ENCODE measurements around the gene TRPC4. TPM values are rescaled to one million over a fixed set of nuclear protein-coding genes. Genes with fewer than 3 reads are reported as not detected.

Gene TRPC4
- total and polyA plus RNA-seq, 4 donors: 1.3 to 11.3 (median 3.5) TPM

DNA sequence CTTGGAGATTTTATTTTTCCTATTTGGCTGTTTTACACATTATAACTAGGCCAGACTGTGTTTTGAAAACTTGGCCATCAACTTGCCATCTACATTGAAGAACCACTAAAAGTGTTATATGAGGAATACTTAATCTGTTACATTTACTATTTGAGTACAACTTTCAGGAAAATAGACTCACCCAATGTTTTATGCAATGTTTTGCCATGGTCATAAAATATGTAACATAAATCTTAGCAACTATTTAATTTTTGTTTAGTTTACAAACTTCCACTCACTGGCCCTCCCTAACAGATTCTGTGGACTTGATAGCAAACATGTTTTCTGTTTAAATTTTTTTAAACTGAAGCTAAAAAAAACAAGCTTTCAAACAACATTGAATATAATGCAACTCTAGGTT, 23.7 kb upstream of the TRPC4 start:
- Histone ChIP-seq H3K4me3 (ENCODE audit: low read length in 2 of 2) (no peak overlapping the region), H3K4me1 (ENCODE audit: control insufficient read depth in 1 of 2, insufficient read depth in 2 of 2, low read length in 2 of 2) (no peaks in the 10 kb centered on the region), H3K27me3 (ENCODE audit: control insufficient read depth in 1 of 2, insufficient read depth in 2 of 2, low read length in 1 of 2) (no peaks in the 10 kb centered on the region), H3K9me3 (ENCODE audit: control insufficient read depth, low read length) (no peaks in the 10 kb centered on the region), H3K36me3 (ENCODE audit: control insufficient read depth in 1 of 2, insufficient read depth in 2 of 2, low read length in 1 of 2) (no peaks in the 10 kb centered on the region), H3K27ac (ENCODE audit: low read depth in 1 of 2, low read length in 2 of 2) (no peak overlapping the region)
- intact Hi-C loops (cut with DNase I): no loop called here
- no peak for DNase-seq
- ATAC-seq (ENCODE audit: low FRiP score): no peak

GRCh38 chr13:37889820-37890219, 20.2 kb upstream of the TRPC4 start:
- no peaks in the 10 kb centered on the region for H3K4me1 ChIP-seq (ENCODE audit: control insufficient read depth in 1 of 2, insufficient read depth in 2 of 2, low read length in 2 of 2)
- H3K36me3 ChIP-seq (ENCODE audit: control insufficient read depth in 1 of 2, insufficient read depth in 2 of 2, low read length in 1 of 2): no peaks in the 10 kb centered on the region
- no peak overlapping the region for H3K4me3 ChIP-seq (ENCODE audit: low read length in 2 of 2)
- DNase-seq: no peak
- WGBS, 2 donors: 66 to 72% methylated on average over 4 of the region's 4 CpGs
- intact Hi-C loops (cut with DNase I): no loop called here
- H3K27me3 ChIP-seq (ENCODE audit: control insufficient read depth in 1 of 2, insufficient read depth in 2 of 2, low read length in 1 of 2): no peaks in the 10 kb centered on the region
- H3K27ac ChIP-seq (ENCODE audit: low read depth in 1 of 2, low read length in 2 of 2): no peak overlapping the region
- no peaks in the 10 kb centered on the region for H3K9me3 ChIP-seq (ENCODE audit: control insufficient read depth, low read length)
- ATAC-seq (ENCODE audit: low FRiP score): no peak

- no peaks in the 10 kb centered on the region for H3K27me3 ChIP-seq (ENCODE audit: control insufficient read depth in 1 of 2, insufficient read depth in 2 of 2, low read length in 1 of 2)
- DNase-seq: no peak
- intact Hi-C loops (cut with DNase I): no loop called here
These were observed 19.5 kb upstream of the TRPC4 start for GRCh38 chr13:37889102-37889501.

GRCh38 chr13:37886879-37887278, 17.3 kb upstream of the TRPC4 start:
- Histone ChIP-seq H3K36me3 (ENCODE audit: control insufficient read depth in 1 of 2, insufficient read depth in 2 of 2, low read length in 1 of 2) (no peaks in the 10 kb centered on the region), H3K9me3 (ENCODE audit: control insufficient read depth, low read length) (no peaks in the 10 kb centered on the region), H3K27ac (ENCODE audit: low read depth in 1 of 2, low read length in 2 of 2) (no peak overlapping the region), H3K4me1 (ENCODE audit: control insufficient read depth in 1 of 2, insufficient read depth in 2 of 2, low read length in 2 of 2) (no peaks in the 10 kb centered on the region), H3K27me3 (ENCODE audit: control insufficient read depth in 1 of 2, insufficient read depth in 2 of 2, low read length in 1 of 2) (no peaks in the 10 kb centered on the region), H3K4me3 (ENCODE audit: low read length in 2 of 2) (no peak overlapping the region)
- 92 to 93% methylated on average over 4 of the region's 4 CpGs for WGBS, 2 donors
- intact Hi-C loops (cut with DNase I): no loop called here
- ATAC-seq (ENCODE audit: low FRiP score) (no peak), DNase-seq (no peak)

More at GRCh38 chr13:37889102-37889501, 19.5 kb upstream of the TRPC4 start:
- H3K27ac ChIP-seq (ENCODE audit: low read depth in 1 of 2, low read length in 2 of 2): no peak overlapping the region
- 56 to 68% methylated on average over 2 of the region's 2 CpGs for WGBS, 2 donors
- H3K4me1 ChIP-seq (ENCODE audit: control insufficient read depth in 1 of 2, insufficient read depth in 2 of 2, low read length in 2 of 2): no peaks in the 10 kb centered on the region
- no peaks in the 10 kb centered on the region for H3K9me3 ChIP-seq (ENCODE audit: control insufficient read depth, low read length)
- no peak for ATAC-seq (ENCODE audit: low FRiP score)
- no peaks in the 10 kb centered on the region for H3K36me3 ChIP-seq (ENCODE audit: control insufficient read depth in 1 of 2, insufficient read depth in 2 of 2, low read length in 1 of 2)
- no peak overlapping the region for H3K4me3 ChIP-seq (ENCODE audit: low read length in 2 of 2)

DNA sequence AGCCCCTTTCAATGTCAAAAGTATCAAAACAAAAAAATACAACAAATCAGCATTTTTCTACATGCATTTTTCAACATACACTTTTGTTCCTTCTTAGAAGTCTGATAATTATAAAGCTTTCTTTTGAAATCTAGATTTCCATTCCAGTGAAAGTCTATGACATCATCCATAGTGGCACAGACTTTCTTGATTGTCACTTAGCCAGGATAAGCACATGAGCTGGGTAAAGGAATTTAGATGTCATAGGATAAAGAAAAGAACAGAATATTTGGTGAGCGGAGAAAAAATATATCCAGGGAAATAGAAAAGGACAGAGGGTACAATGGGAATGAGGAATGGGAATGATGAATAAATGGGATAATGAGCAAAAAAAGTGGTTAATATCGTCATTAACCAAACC, 15.1 kb upstream of the TRPC4 start:
- intact Hi-C loops (cut with DNase I): no loop called here
- Histone ChIP-seq H3K36me3 (ENCODE audit: control insufficient read depth in 1 of 2, insufficient read depth in 2 of 2, low read length in 1 of 2) (no peaks in the 10 kb centered on the region), H3K4me3 (ENCODE audit: low read length in 2 of 2) (no peak overlapping the region), H3K27me3 (ENCODE audit: control insufficient read depth in 1 of 2, insufficient read depth in 2 of 2, low read length in 1 of 2) (no peaks in the 10 kb centered on the region), H3K9me3 (ENCODE audit: control insufficient read depth, low read length) (no peaks in the 10 kb centered on the region), H3K27ac (ENCODE audit: low read depth in 1 of 2, low read length in 2 of 2) (no peak overlapping the region), H3K4me1 (ENCODE audit: control insufficient read depth in 1 of 2, insufficient read depth in 2 of 2, low read length in 2 of 2) (no peaks in the 10 kb centered on the region)
- WGBS, 2 donors: 8 to 12% methylated on average over 2 of the region's 2 CpGs
- no peak for ATAC-seq (ENCODE audit: low FRiP score)
- DNase-seq: no peak

- DNase-seq: no peak
- H3K27ac ChIP-seq (ENCODE audit: low read depth in 1 of 2, low read length in 2 of 2): no peak overlapping the region
- no peaks in the 10 kb centered on the region for H3K27me3 ChIP-seq (ENCODE audit: control insufficient read depth in 1 of 2, insufficient read depth in 2 of 2, low read length in 1 of 2)
- no peaks in the 10 kb centered on the region for H3K4me1 ChIP-seq (ENCODE audit: control insufficient read depth in 1 of 2, insufficient read depth in 2 of 2, low read length in 2 of 2)
- no peaks in the 10 kb centered on the region for H3K9me3 ChIP-seq (ENCODE audit: control insufficient read depth, low read length)
- 80 to 84% methylated on average over 1 of the region's 1 CpG for WGBS, 2 donors
- H3K36me3 ChIP-seq (ENCODE audit: control insufficient read depth in 1 of 2, insufficient read depth in 2 of 2, low read length in 1 of 2): no peaks in the 10 kb centered on the region
- H3K4me3 ChIP-seq (ENCODE audit: low read length in 2 of 2): no peak overlapping the region
- intact Hi-C loops (cut with DNase I): no loop called here
- no peak for ATAC-seq (ENCODE audit: low FRiP score)
These were observed 14.5 kb upstream of the TRPC4 start for GRCh38 chr13:37884026-37884425.

DNA sequence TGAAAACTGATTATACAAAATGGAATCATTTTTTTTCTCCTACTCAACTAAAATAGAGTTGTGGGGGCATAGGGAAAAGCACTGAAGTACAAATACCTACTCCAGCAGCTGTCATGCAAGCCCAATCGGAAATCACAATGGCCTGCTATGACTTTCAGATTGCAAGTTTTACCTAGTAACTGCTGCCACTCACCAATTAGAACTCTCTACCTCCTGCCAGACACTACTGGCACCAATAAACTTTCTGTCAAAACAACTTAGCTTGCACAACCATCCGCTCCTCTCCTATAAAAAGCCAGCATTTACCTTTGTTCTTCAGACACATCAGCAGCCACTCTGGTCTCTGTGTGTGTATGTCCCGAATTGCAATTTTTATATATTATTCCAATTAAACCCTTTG, 9.3 kb upstream of the TRPC4 start:
- intact Hi-C loops (cut with DNase I): no loop called here
- DNase-seq: no peak
- Histone ChIP-seq H3K4me3 (ENCODE audit: low read length in 2 of 2) (no peak overlapping the region), H3K36me3 (ENCODE audit: control insufficient read depth in 1 of 2, insufficient read depth in 2 of 2, low read length in 1 of 2) (no peaks in the 10 kb centered on the region), H3K4me1 (ENCODE audit: control insufficient read depth in 1 of 2, insufficient read depth in 2 of 2, low read length in 2 of 2) (no peaks in the 10 kb centered on the region), H3K27ac (ENCODE audit: low read depth in 1 of 2, low read length in 2 of 2) (no peak overlapping the region), H3K9me3 (ENCODE audit: control insufficient read depth, low read length) (no peaks in the 10 kb centered on the region), H3K27me3 (ENCODE audit: control insufficient read depth in 1 of 2, insufficient read depth in 2 of 2, low read length in 1 of 2) (no peaks in the 10 kb centered on the region)
- ATAC-seq (ENCODE audit: low FRiP score): no peak
- WGBS, 2 donors: 95 to 97% methylated on average over 3 of the region's 3 CpGs

DNA sequence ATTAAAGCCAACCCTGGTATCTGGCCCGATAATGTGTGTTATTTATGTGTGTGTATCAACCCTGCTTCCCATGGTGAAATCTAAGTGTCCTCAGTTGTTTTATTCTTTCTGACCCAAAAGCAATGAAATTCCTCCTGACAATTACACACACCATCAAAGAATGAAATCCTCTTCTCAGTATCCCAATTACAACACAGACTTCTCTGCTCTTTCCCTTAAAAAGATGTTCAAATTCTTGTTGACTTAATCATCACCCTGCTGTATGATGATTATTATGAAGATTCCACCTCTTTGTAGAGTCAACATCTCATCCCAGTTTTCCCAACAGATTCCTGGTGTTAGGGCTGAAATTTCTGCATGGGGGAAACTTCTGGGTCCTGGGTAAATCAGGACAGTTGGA, 8.9 kb upstream of the TRPC4 start:
- no peaks in the 10 kb centered on the region for H3K9me3 ChIP-seq (ENCODE audit: control insufficient read depth, low read length)
- ATAC-seq (ENCODE audit: low FRiP score) (no peak), DNase-seq (no peak)
- H3K27me3 ChIP-seq (ENCODE audit: control insufficient read depth in 1 of 2, insufficient read depth in 2 of 2, low read length in 1 of 2): no peaks in the 10 kb centered on the region
- H3K27ac ChIP-seq (ENCODE audit: low read depth in 1 of 2, low read length in 2 of 2): no peak overlapping the region
- no peak overlapping the region for H3K4me3 ChIP-seq (ENCODE audit: low read length in 2 of 2)
- 85 to 91% methylated on average over 1 of the region's 1 CpG for WGBS, 2 donors
- H3K4me1 ChIP-seq (ENCODE audit: control insufficient read depth in 1 of 2, insufficient read depth in 2 of 2, low read length in 2 of 2): no peaks in the 10 kb centered on the region
- intact Hi-C loops (cut with DNase I): no loop called here
- no peaks in the 10 kb centered on the region for H3K36me3 ChIP-seq (ENCODE audit: control insufficient read depth in 1 of 2, insufficient read depth in 2 of 2, low read length in 1 of 2)

DNA sequence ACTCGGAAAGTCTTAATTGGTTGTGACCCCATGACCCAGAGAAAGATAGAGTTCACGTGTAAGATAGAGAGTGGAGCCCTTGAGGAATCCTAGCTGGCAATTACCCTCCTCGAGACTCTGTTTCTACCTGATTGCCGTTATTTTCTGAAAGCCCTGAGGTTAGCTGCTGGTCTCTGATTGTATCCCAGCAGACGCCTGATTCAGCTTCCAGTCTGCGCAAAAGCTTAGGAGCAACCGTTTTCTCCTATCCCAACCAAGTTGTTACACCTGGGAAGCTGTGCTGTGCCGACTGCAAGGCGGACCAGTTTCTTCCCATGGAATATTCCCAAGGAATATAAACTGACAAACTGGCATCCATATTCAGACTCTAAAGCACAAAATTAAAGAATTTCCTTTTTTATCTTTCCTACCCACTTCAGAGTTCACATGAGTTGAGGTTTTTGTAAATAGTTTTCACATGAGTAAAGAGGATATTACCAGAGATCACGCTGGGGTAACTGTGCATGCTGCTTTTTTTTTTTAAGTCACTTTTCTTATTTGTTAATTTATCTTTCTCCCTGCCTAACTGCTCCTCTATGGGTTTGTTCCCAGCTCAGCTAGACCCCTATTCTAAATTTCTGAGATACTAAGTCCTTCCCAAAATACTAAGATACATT, 1.5 kb upstream of the TRPC4 start:
- WGBS, 2 donors: 45 to 53% methylated on average over 10 of the region's 10 CpGs
- Histone ChIP-seq H3K36me3 (ENCODE audit: control insufficient read depth in 1 of 2, insufficient read depth in 2 of 2, low read length in 1 of 2) (no peaks in the 10 kb centered on the region), H3K27me3 (ENCODE audit: control insufficient read depth in 1 of 2, insufficient read depth in 2 of 2, low read length in 1 of 2) (no peaks in the 10 kb centered on the region), H3K4me1 (ENCODE audit: control insufficient read depth in 1 of 2, insufficient read depth in 2 of 2, low read length in 2 of 2) (peaks cover 0 to 2% of the 10 kb centered on the region in 2 donors), H3K9me3 (ENCODE audit: control insufficient read depth, low read length) (no peaks in the 10 kb centered on the region), H3K4me3 (ENCODE audit: low read length in 2 of 2) (no peak overlapping the region), H3K27ac (ENCODE audit: low read depth in 1 of 2, low read length in 2 of 2) (no peak overlapping the region)
- DNase-seq: no peak
- intact Hi-C loops (cut with DNase I): no loop called here
- no peak for ATAC-seq (ENCODE audit: low FRiP score)

Measured in aorta (tissue), 5 donors.